ENCODE measurements around the gene FCHSD2.
A peak's percentile ranks its signal among the peaks of the same experiment; 100 is the strongest.

The FCHSD2 gene

DNA sequence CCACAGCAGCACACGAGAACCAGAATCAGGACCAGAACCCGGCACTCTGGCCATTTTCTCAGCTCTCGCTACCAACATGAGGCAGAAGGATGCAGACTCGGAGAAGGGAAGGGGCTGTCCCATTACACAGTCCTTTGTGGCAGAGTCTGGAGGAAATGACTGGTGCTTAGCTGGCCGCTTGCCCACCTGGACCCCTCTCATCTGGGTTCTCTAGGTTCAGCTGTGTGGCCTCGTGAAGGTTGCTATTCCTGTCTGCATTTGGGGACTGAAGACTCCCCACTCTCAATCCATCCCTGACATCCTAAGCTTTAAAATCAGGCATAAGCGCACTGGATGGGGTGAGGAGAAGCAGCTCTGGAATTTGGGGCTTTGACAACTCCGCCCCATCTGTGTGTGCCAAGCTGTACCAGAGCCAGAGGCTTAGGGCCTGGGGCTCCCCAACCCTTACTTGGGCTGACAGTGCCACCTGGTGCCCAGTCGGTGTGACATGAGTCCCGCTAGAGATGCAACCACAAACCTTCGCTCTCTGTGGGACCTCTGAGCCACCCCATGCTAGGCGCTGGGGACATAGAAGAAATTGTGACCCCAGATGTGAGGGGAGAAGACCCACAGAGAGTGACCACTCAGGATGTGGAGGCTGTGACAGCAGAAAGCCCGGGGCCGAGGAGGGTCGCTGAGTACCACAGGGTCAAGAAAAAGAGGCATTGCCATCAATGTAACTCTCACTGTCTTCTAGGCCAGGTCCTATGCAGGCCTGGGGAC lies 35.8 kb upstream of the FCHSD2 start:
- peak; percentile 88 for TF ChIP-seq CTCF (IDR thresholded peaks at IDR 0.05; ENCODE audit: control insufficient read depth, extremely low read depth, insufficient read depth)
- DNase-seq (ENCODE audit: low read depth), result no peak
- H3K4me3 ChIP-seq (ENCODE audit: low read depth, low read length), result no peak overlapping the region

DNA sequence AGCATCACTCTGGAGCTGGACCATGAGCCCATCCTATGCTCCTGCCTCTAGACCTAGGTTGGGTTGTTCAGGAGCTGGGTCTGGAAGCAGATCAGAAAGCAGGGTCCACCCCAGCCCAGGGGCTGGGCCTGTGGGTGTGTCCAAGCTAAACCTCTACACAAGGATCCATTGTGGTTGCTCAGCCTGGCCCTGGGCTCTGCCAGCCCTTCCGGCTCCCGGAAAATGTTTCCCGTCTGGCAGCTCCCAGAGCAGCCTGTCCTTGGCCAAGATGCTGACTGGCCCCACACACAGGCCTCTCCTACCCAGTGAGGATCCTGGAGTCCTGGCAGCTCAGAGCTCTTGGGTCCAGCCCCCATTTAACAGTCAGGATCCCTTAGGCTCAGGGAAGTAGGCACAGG lies 35.3 kb upstream of the FCHSD2 start:
- no peak for DNase-seq (ENCODE audit: low read depth)
- H3K4me3 ChIP-seq (ENCODE audit: low read depth, low read length), result no peak overlapping the region
- TF ChIP-seq CTCF (IDR thresholded peaks at IDR 0.05; ENCODE audit: control insufficient read depth, extremely low read depth, insufficient read depth), result no peak

- DNase-seq (ENCODE audit: low read depth), result no peak
- TF ChIP-seq CTCF (IDR thresholded peaks at IDR 0.05; ENCODE audit: control insufficient read depth, extremely low read depth, insufficient read depth), result no peak
- no peak overlapping the region for H3K4me3 ChIP-seq (ENCODE audit: low read depth, low read length)
Measured at GRCh38 chr11:73176874-73177155, 34.7 kb upstream of the FCHSD2 start.

DNA sequence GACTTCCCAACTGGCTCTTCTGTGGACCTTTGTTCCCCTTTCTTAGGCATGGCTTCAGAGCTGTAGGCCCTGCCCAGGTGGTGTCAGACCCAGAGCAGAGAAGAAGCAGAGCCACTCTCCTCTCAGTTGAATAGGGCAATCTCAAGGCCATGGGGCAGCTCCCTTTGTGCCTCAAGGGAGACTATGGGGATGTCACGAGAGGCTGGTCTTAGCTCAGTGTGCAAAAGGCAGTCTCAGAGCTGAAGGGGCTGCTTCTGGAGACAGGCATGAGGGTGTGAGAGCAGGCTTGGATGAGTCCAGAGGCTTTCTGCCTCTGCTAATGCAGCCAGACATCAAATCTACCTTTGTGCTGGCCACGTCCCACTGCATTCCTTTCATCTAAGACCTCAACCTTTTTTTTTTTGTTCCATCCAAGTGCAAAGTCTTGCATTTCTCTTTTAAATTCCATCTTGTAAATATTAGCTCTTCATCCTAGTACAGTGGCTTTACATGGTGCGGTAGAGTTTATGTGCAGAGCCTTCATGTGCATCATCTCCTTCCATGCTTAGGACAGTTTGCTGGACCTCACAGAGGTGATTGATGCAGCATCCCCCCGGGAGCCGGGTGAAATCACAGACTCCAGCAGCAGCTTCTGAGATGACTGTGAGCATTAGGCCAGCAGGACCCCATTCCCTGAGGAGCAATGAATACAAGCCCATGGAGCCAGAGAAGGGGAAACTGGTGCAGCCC lies 34.2 kb upstream of the FCHSD2 start:
- no peak for TF ChIP-seq CTCF (IDR thresholded peaks at IDR 0.05; ENCODE audit: control insufficient read depth, extremely low read depth, insufficient read depth)
- H3K4me3 ChIP-seq (ENCODE audit: low read depth, low read length), result no peak overlapping the region
- no peak for DNase-seq (ENCODE audit: low read depth)

DNA sequence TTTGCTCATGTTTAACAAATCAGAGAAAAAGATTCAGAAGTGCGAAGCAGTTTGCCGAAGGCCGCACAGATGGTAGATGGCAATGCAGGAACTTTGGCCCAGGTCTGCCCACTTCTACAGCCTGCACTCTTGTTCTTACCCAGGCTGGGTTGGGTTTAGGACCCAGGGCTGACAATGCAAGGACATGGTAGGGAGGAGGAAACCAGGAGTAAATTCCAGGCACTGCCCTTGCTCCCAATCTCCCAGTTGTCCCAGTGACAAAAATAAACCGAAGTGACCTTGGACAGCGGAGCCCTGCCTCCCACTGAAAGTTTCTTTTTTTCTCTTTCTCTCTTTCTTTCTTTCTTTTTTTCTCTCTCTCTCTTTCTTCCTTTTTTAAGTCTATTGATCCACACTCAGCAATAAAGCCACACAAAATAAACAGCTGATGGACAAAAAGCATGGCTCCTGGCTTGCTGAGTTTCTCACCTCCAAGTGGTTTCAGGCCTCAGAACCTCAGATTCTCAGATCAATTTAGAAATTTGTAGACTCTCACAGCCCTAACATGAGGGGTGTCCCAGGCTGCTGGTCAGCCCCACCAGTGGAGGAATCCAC lies 33.5 kb upstream of the FCHSD2 start:
- TF ChIP-seq CTCF (IDR thresholded peaks at IDR 0.05; ENCODE audit: control insufficient read depth, extremely low read depth, insufficient read depth), result no peak
- H3K4me3 ChIP-seq (ENCODE audit: low read depth, low read length), result no peak overlapping the region
- DNase-seq (ENCODE audit: low read depth), result no peak

GRCh38 chr11:73174495-73174791 lies 32.3 kb upstream of the FCHSD2 start:
- no peak for DNase-seq (ENCODE audit: low read depth)
- TF ChIP-seq CTCF (IDR thresholded peaks at IDR 0.05; ENCODE audit: control insufficient read depth, extremely low read depth, insufficient read depth), result no peak
- no peak overlapping the region for H3K4me3 ChIP-seq (ENCODE audit: low read depth, low read length)

Data from LNCaP clone FGC (cell line).